ENCODE results near the gene ZBED2. TPM values are rescaled to one million over a fixed set of nuclear protein-coding genes. Genes with fewer than 3 reads are reported as not detected.

The ZBED2 gene
- total RNA-seq, 1 donor from 2014 or later: 1.0 TPM

DNA sequence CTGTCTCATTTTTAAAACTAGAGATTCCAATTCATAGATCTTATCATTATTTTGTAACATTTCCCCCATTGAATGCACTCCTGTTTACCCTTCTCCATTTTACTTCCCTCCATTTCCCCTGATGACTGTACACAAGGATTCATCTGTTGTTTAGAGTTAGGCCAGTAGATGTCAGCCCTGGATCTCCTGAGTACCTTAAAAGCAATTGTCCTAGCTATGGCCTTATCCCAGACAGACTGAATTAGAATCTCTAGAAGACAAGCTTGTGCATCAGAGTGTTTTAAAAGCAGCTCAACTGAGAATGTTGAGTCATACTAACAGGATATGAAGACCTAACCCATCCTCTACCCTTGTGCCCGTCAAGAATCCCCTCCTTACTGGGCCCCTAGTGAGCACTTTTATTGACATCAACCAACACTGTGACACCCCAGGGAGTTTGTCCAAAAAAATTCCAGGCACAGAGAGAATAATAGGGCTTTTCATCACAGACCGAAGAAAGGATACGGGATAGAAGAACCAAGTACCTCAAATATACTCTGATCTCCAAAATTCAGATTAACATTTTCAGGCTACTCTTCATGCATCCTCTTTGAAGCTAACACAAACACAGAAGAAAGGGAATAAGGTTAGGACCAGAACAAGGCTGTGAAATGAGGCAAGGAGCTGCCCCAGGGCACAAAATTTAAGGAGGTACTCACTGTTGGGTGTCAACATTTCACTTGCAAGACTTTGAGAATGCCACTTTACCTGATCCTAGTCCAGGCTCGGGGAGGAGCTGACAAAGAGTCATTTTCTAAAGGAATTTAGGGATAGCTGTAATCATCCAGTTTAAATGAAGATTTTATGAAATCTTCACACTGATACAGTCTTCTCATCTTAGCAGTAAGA lies 17.1 kb downstream of the ZBED2 start:
- TF ChIP-seq EZH2 (IDR thresholded peaks at IDR 0.05; ENCODE audit: insufficient read depth, low read length): no peak
- TF ChIP-seq, protein P1, sequence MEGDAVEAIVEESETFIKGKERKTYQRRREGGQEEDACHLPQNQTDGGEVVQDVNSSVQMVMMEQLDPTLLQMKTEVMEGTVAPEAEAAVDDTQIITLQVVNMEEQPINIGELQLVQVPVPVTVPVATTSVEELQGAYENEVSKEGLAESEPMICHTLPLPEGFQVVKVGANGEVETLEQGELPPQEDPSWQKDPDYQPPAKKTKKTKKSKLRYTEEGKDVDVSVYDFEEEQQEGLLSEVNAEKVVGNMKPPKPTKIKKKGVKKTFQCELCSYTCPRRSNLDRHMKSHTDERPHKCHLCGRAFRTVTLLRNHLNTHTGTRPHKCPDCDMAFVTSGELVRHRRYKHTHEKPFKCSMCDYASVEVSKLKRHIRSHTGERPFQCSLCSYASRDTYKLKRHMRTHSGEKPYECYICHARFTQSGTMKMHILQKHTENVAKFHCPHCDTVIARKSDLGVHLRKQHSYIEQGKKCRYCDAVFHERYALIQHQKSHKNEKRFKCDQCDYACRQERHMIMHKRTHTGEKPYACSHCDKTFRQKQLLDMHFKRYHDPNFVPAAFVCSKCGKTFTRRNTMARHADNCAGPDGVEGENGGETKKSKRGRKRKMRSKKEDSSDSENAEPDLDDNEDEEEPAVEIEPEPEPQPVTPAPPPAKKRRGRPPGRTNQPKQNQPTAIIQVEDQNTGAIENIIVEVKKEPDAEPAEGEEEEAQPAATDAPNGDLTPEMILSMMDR (IDR thresholded peaks at IDR 0.05; ENCODE audit: insufficient read depth, low read depth, low read length): peak; percentile 72
- Mint-ChIP-seq H3K4me1 (ENCODE audit: low read depth, unreplicated experiment) (peaks cover 36% of the 10 kb centered on the region), H3K36me3 (ENCODE audit: low read depth, unreplicated experiment) (no peaks in the 10 kb centered on the region), H3K9me3 (ENCODE audit: unreplicated experiment) (no peaks in the 10 kb centered on the region), H3K27me3 (ENCODE audit: low read depth, unreplicated experiment) (no peaks in the 10 kb centered on the region), H3K4me3 (ENCODE audit: unreplicated experiment) (no peak overlapping the region), H3K27ac (ENCODE audit: unreplicated experiment) (peak overlapping the region; percentile 21)
- no peaks in the 10 kb centered on the region for H3K36me3 ChIP-seq (ENCODE audit: insufficient read depth, low read length)
- H3K27ac ChIP-seq (ENCODE audit: low read depth, low read length): no peak overlapping the region
- no peaks in the 10 kb centered on the region for H3K9me3 ChIP-seq (ENCODE audit: insufficient read depth, low read depth, low read length)
- peak; percentile 76 for DNase-seq (ENCODE audit: low read depth)
- H3K4me1 ChIP-seq (ENCODE audit: insufficient read depth, low read length): peaks cover 15% of the 10 kb centered on the region
- no peaks in the 10 kb centered on the region for H3K79me2 ChIP-seq (ENCODE audit: insufficient read depth, low read length)
- H3K9ac ChIP-seq (ENCODE audit: low read length): no peak overlapping the region
- no peak overlapping the region for H3K4me3 ChIP-seq (ENCODE audit: insufficient read depth, low read depth, low read length)
- H3K4me2 ChIP-seq (ENCODE audit: low read length): no peak overlapping the region
- no peaks in the 10 kb centered on the region for H4K20me1 ChIP-seq (ENCODE audit: insufficient read depth, low read length)
- peak; percentile 96 for FAIRE-seq
- no peaks in the 10 kb centered on the region for H3K27me3 ChIP-seq (ENCODE audit: insufficient read depth, low read length)
- H2AFZ ChIP-seq (ENCODE audit: low read depth, low read length): no peak overlapping the region

DNA sequence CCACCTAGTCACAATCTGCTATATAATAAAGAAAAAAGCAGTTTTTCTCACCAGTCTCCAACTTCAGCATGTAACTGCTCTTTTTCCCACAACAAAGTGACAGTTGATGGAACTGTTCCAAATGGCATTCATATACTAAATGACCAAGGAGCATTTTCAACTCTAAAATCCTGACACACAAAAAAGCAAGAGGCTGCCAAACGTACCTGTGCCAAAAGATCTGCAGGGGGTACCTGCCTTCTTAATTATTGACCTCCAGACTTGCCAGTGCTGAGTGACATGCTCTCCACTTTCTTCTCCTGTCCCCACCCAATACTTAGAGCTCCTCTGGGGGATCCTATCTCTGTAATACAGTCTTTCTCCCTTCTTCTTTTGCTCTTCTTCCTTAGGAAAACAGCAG lies 18.0 kb downstream of the ZBED2 start:
- Mint-ChIP-seq H3K27ac (ENCODE audit: unreplicated experiment) (no peak overlapping the region), H3K4me1 (ENCODE audit: low read depth, unreplicated experiment) (peaks cover 29% of the 10 kb centered on the region), H3K4me3 (ENCODE audit: unreplicated experiment) (no peak overlapping the region), H3K36me3 (ENCODE audit: low read depth, unreplicated experiment) (no peaks in the 10 kb centered on the region), H3K9me3 (ENCODE audit: unreplicated experiment) (no peaks in the 10 kb centered on the region), H3K27me3 (ENCODE audit: low read depth, unreplicated experiment) (no peaks in the 10 kb centered on the region)
- Histone ChIP-seq H3K4me3 (ENCODE audit: insufficient read depth, low read depth, low read length) (no peak overlapping the region), H4K20me1 (ENCODE audit: insufficient read depth, low read length) (no peaks in the 10 kb centered on the region), H2AFZ (ENCODE audit: low read depth, low read length) (no peak overlapping the region), H3K9me3 (ENCODE audit: insufficient read depth, low read depth, low read length) (no peaks in the 10 kb centered on the region), H3K4me1 (ENCODE audit: insufficient read depth, low read length) (peaks cover 10% of the 10 kb centered on the region), H3K4me2 (ENCODE audit: low read length) (no peak overlapping the region), H3K79me2 (ENCODE audit: insufficient read depth, low read length) (no peaks in the 10 kb centered on the region), H3K36me3 (ENCODE audit: insufficient read depth, low read length) (no peaks in the 10 kb centered on the region), H3K27ac (ENCODE audit: low read depth, low read length) (no peak overlapping the region), H3K27me3 (ENCODE audit: insufficient read depth, low read length) (no peaks in the 10 kb centered on the region), H3K9ac (ENCODE audit: low read length) (no peak overlapping the region)
- FAIRE-seq (no peak), DNase-seq (ENCODE audit: low read depth) (no peak)
- TF ChIP-seq EZH2 (IDR thresholded peaks at IDR 0.05; ENCODE audit: insufficient read depth, low read length): no peak
- TF ChIP-seq, protein P1 (IDR thresholded peaks at IDR 0.05; ENCODE audit: insufficient read depth, low read depth, low read length): no peak

DNA sequence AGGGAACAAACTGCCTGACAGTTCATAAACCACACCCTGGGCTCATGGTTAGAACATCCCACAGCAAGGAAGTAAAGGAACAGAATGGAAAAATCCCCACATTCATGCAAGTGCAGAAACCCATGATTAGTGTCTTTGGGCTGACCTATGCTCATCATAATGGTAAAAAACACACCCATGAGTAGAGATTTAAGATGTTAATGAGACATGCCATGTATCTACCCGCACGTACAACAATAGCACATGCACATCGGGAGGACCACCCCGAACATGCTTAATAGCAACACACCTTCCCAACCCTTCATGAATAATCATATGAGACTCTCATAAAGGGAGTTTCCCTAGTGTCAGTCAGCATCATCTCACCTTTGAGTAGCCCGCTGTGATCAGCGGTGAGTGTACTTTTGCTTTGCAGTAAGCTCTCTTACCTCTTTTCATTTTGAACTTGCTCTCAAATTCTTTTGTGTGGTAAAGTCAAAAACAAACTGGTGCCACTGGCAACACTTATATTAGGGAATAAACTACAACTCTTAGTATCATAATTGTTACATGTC lies 23.2 kb downstream of the ZBED2 start:
- H3K27ac Mint-ChIP-seq (ENCODE audit: unreplicated experiment): no peak overlapping the region
- no peak overlapping the region for H3K4me3 Mint-ChIP-seq (ENCODE audit: unreplicated experiment)
- DNase-seq (ENCODE audit: low read depth) (no peak), FAIRE-seq (no peak)
- Histone ChIP-seq H3K9ac (ENCODE audit: low read length) (no peak overlapping the region), H3K4me1 (ENCODE audit: insufficient read depth, low read length) (no peaks in the 10 kb centered on the region), H3K79me2 (ENCODE audit: insufficient read depth, low read length) (no peaks in the 10 kb centered on the region), H3K27ac (ENCODE audit: low read depth, low read length) (no peak overlapping the region), H3K4me3 (ENCODE audit: insufficient read depth, low read depth, low read length) (no peak overlapping the region), H3K4me2 (ENCODE audit: low read length) (no peak overlapping the region), H2AFZ (ENCODE audit: low read depth, low read length) (no peak overlapping the region), H3K36me3 (ENCODE audit: insufficient read depth, low read length) (no peaks in the 10 kb centered on the region), H3K9me3 (ENCODE audit: insufficient read depth, low read depth, low read length) (no peaks in the 10 kb centered on the region), H3K27me3 (ENCODE audit: insufficient read depth, low read length) (no peaks in the 10 kb centered on the region), H4K20me1 (ENCODE audit: insufficient read depth, low read length) (no peaks in the 10 kb centered on the region)
- H3K27me3 Mint-ChIP-seq (ENCODE audit: low read depth, unreplicated experiment): no peaks in the 10 kb centered on the region
- no peaks in the 10 kb centered on the region for H3K36me3 Mint-ChIP-seq (ENCODE audit: low read depth, unreplicated experiment)
- no peaks in the 10 kb centered on the region for H3K4me1 Mint-ChIP-seq (ENCODE audit: low read depth, unreplicated experiment)
- no peak for TF ChIP-seq EZH2 (IDR thresholded peaks at IDR 0.05; ENCODE audit: insufficient read depth, low read length)
- TF ChIP-seq, protein P1 (IDR thresholded peaks at IDR 0.05; ENCODE audit: insufficient read depth, low read depth, low read length): no peak
- no peaks in the 10 kb centered on the region for H3K9me3 Mint-ChIP-seq (ENCODE audit: unreplicated experiment)
